ENCODE measurements around the gene KRT36. TPM values are rescaled to one million over a fixed set of nuclear protein-coding genes. Genes with fewer than 3 reads are reported as not detected.

Gene KRT36
- total and polyA plus RNA-seq, 10 of the 15 experiments (the other 5 are each of a cell fraction or from before 2014, with no cell fraction given) = not detected

DNA sequence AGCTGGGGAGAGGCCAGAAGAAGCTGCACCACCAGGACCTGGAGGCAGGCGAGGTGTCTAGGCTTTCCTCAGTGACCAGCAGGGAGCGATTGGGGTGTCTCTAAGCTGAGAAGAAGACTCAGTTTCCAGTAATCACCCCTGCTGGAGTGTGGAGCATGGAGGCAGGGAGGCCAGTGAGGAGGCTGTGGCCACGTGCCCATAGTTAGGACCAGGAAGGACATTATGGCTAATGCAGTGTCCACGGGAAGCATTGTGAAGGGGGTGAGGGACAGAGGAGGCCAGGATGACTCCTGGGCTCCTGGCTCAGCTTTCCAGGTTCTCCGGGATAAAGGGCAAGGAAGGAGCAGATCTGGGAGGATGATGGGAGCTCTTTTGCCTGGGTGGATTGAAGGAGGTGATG lies 10.0 kb upstream of the KRT36 start:
- Histone ChIP-seq H3K27ac (ENCODE audit: control insufficient read depth, insufficient read depth) (no peak overlapping the region), H4K20me1 (ENCODE audit: control insufficient read depth, insufficient read depth) (no peaks in the 10 kb centered on the region), H3K4me2 (ENCODE audit: control insufficient read depth, insufficient read depth) (no peak overlapping the region), H3K9me3 (replicated peaks; ENCODE audit: control insufficient read depth, insufficient read depth, low read length) (no peaks in the 10 kb centered on the region), H3K79me2 (ENCODE audit: control insufficient read depth, insufficient read depth, low read length) (no peaks in the 10 kb centered on the region), H3K36me3 (ENCODE audit: control insufficient read depth in 2 of 2, insufficient read depth in 2 of 2, low read length in 1 of 2) (no peaks in the 10 kb centered on the region), H3K9ac (ENCODE audit: control insufficient read depth, insufficient read depth, low read length) (no peak overlapping the region), H3K4me3 (no peak overlapping the region), H3K27me3 (replicated peaks in 1 of 2; ENCODE audit: control insufficient read depth in 2 of 2, insufficient read depth in 2 of 2, low read length in 1 of 2) (peaks cover 0 to 4% of the 10 kb centered on the region in 2 experiments; a peak in 2 of 4 replicates), H3K4me1 (ENCODE audit: control insufficient read depth, insufficient read depth, low read length) (no peaks in the 10 kb centered on the region), H2AFZ (ENCODE audit: control insufficient read depth, low read depth, low read length) (no peak overlapping the region)
- no TSS peak for BruUV-seq (replicated peaks)
- 1% methylated on average over 5 of the region's 5 CpGs for WGBS (ENCODE audit: insufficient coverage, insufficient replicate concordance, low lambda C conversion rate, missing lambda C conversion rate)
- DNase-seq (ENCODE audit: low read depth, low spot score) = no peak
- intact Hi-C loops (cut with micrococcal nuclease; ENCODE audit: unreplicated experiment) (loop anchor here (5.0 kb wide), 1 partner anchor 587 kb away; no protein-coding TSS in a partner anchor), in situ Hi-C loops (cut with MboI) (no loop called here)
- TF ChIP-seq, protein P1, sequence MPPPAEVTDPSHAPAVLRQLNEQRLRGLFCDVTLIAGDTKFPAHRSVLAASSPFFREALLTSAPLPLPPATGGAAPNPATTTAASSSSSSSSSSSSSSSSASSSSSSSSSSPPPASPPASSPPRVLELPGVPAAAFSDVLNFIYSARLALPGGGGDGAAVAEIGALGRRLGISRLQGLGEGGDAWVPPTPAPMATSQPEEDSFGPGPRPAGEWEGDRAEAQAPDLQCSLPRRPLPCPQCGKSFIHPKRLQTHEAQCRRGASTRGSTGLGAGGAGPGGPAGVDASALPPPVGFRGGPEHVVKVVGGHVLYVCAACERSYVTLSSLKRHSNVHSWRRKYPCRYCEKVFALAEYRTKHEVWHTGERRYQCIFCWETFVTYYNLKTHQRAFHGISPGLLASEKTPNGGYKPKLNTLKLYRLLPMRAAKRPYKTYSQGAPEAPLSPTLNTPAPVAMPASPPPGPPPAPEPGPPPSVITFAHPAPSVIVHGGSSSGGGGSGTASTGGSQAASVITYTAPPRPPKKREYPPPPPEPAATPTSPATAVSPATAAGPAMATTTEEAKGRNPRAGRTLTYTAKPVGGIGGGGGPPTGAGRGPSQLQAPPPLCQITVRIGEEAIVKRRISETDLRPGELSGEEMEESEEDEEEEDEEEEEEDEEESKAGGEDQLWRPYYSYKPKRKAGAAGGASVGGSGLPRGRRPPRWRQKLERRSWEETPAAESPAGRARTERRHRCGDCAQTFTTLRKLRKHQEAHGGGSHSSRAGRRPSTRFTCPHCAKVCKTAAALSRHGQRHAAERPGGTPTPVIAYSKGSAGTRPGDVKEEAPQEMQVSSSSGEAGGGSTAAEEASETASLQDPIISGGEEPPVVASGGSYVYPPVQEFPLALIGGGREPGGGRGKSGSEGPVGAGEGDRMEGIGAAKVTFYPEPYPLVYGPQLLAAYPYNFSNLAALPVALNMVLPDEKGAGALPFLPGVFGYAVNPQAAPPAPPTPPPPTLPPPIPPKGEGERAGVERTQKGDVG (CRISPR knock-in tag; IDR thresholded peaks at IDR 0.05) = no peak
- TF ChIP-seq ZNF274 (IDR thresholded peaks at IDR 0.05; ENCODE audit: insufficient read depth, insufficient read length) = no peak
- TF ChIP-seq SREBF2 (IDR thresholded peaks at IDR 0.05; ENCODE audit: low read length) = no peak
- no peak for TF ChIP-seq TBL1XR1 (IDR thresholded peaks at IDR 0.05; ENCODE audit: low read depth, low read length)
- TF ChIP-seq KDM1A (IDR thresholded peaks at IDR 0.05; ENCODE audit: borderline replicate concordance) = no peak
- TF ChIP-seq NR2F1 (conservative IDR thresholded peaks at IDR 0.05) = no peak
- no peak for TF ChIP-seq ZZZ3 (IDR thresholded peaks at IDR 0.05; ENCODE audit: control insufficient read depth, insufficient read length, low read depth)
- no peak for TF ChIP-seq NR2C2 (IDR thresholded peaks at IDR 0.05; ENCODE audit: borderline replicate concordance, control insufficient read depth, insufficient read length, low read depth)
- no peak for TF ChIP-seq RAD21 (IDR thresholded peaks at IDR 0.05; ENCODE audit: insufficient read depth, low read depth, low read length)
- no peak for TF ChIP-seq CBX3 (IDR thresholded peaks at IDR 0.05; ENCODE audit: borderline replicate concordance, low read depth)
- no peak for TF ChIP-seq CHD2 (IDR thresholded peaks at IDR 0.05; ENCODE audit: borderline replicate concordance, low read depth, low read length)
- TF ChIP-seq, protein P2, sequence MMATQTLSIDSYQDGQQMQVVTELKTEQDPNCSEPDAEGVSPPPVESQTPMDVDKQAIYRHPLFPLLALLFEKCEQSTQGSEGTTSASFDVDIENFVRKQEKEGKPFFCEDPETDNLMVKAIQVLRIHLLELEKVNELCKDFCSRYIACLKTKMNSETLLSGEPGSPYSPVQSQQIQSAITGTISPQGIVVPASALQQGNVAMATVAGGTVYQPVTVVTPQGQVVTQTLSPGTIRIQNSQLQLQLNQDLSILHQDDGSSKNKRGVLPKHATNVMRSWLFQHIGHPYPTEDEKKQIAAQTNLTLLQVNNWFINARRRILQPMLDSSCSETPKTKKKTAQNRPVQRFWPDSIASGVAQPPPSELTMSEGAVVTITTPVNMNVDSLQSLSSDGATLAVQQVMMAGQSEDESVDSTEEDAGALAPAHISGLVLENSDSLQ (IDR thresholded peaks at IDR 0.05) = no peak
- TF ChIP-seq, protein P3, sequence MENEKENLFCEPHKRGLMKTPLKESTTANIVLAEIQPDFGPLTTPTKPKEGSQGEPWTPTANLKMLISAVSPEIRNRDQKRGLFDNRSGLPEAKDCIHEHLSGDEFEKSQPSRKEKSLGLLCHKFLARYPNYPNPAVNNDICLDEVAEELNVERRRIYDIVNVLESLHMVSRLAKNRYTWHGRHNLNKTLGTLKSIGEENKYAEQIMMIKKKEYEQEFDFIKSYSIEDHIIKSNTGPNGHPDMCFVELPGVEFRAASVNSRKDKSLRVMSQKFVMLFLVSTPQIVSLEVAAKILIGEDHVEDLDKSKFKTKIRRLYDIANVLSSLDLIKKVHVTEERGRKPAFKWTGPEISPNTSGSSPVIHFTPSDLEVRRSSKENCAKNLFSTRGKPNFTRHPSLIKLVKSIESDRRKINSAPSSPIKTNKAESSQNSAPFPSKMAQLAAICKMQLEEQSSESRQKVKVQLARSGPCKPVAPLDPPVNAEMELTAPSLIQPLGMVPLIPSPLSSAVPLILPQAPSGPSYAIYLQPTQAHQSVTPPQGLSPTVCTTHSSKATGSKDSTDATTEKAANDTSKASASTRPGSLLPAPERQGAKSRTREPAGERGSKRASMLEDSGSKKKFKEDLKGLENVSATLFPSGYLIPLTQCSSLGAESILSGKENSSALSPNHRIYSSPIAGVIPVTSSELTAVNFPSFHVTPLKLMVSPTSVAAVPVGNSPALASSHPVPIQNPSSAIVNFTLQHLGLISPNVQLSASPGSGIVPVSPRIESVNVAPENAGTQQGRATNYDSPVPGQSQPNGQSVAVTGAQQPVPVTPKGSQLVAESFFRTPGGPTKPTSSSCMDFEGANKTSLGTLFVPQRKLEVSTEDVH (IDR thresholded peaks at IDR 0.05; ENCODE audit: low read depth, partially characterized antibody) = no peak
- TF ChIP-seq SMAD5 (IDR thresholded peaks at IDR 0.05; ENCODE audit: low read depth) = no peak
- TF ChIP-seq ZNF207 (IDR thresholded peaks at IDR 0.05; ENCODE audit: borderline replicate concordance) = no peak
- ChIA-PET SMC1A (ENCODE audit: uncharacterized antibody, unreplicated experiment) (no interaction called here), POLR2A (no interaction called here), RAD21 (ENCODE audit: unreplicated experiment) (no interaction called here), CTCF (no interaction called here)
- ATAC-seq = no peak
- no peak for FAIRE-seq
